Measurements from ENCODE around the gene C1orf52.
A peak's percentile ranks its signal among the peaks of the same experiment; 100 is the strongest.

C1orf52 gene

GRCh38 chr1:85259118-85259911, at the start of gene C1orf52:
TSS of gene C1orf52 (minus strand) at chr1:85259662. CDS start at chr1:85259633, 29 bp downstream.
- peak; percentile 96 for DNase-seq

GRCh38 chr1:85308833-85309350, 49.4 kb upstream of the C1orf52 start:
- DNase-seq: no peak

GRCh38 chr1:85307987-85308832, 48.7 kb upstream of the C1orf52 start:
- DNase-seq: peak; percentile 67

DNA sequence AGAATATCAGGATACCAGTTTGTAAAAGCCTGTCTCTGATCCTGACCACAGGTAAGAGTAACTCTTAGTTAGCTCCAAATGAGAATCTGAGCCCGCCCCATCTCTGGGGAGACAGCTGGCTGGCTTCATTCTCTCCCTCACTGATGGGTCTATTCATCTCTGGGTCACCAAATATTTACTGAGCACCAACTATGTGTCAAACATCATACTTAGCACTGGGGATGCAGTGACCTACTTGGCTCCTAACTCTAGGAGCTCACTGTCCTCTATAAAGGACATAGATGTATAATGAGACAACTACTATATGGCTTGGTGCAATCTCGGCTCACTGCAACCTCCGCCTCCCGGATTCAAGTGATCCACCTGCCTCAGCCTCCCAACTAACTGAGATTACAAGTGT, 46.8 kb upstream of the C1orf52 start:
- DNase-seq: no peak

GRCh38 chr1:85303440-85304162, 44.1 kb upstream of the C1orf52 start:
- no peak for DNase-seq

DNA sequence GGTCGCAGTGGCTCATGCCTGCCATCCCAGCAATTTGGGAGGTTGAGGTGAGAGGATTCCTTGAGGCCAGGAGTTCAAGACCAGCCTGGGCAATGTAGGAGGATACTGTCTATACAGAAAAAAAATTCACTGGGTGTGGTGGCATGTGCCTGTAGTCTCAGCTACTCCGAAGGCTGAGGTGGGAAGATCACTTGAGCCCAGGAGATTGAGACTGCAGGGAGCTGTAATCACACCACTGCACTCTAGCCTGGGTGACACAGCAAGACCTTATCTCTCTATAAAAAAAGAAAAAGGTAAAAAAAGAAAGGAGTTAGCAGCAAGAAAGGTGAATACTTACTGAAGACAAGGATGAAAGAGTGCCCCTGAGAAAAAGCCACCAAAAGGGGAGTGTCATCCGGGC, 40.7 kb upstream of the C1orf52 start:
- no peak for DNase-seq

GRCh38 chr1:85297855-85298629, 38.6 kb upstream of the C1orf52 start:
- DNase-seq: peak; percentile 84

DNA sequence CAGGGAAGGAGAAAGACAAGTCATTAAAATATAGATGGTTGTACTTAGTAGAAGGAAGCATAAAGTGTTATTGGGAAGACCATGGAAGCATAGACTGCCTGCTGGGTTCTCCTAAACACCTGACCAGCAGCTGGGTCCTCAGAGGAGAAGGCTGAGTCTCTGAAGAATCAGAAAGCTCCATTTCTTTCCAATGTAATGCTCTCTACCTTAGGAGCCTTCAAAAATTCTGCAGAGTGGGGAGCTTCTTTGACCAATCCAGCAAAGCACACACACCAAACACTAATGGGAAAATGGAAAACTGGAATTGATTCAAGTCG, 38.0 kb upstream of the C1orf52 start:
- DNase-seq: no peak

DNA sequence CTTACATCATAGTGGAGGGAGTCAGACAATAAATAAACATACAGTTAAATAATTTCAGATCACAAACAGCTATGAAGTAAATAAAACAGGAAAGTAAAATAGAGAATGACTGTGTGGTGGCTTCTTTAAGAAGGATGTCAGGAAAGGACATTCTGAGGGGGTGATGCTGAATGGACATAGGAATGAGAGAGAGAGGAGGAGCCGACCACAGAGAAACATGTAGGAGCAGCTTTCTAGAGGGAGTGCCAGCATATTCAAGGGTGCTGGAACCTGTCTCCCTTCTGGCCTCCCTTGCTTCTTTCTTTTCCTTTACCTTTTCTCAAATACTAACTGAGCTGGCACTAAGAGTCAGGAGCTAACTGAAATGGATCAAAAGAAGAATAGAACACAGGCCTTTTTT, 37.5 kb upstream of the C1orf52 start:
- no peak for DNase-seq

- DNase-seq: no peak
These were observed 36.2 kb upstream of the C1orf52 start for GRCh38 chr1:85295654-85296053.

GRCh38 chr1:85295006-85295431, 35.6 kb upstream of the C1orf52 start:
- DNase-seq: no peak

GRCh38 chr1:85290826-85291225, 31.4 kb upstream of the C1orf52 start:
- no peak for DNase-seq

DNA sequence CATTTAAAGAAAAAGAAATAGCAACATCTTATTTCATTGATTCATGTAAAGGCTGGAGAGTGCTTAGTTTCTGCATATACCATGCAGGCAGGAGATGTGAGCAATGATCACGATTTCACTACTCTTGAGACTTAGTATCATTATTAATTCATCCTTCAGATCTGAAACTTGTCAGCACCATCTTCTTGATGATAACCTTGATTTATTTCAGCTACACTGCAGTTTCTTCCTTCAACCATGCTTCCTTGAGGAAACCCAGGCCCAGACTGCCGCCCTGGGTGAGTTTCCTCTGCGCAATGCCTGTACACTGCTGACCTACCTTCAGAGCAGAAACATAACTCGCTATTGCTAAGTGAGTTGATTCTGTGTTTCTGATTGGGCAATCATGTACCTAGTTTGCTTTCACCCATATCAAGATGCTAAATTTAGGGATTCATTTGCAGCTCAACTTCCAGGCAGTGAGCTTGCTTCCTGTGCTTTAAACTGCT, 30.4 kb upstream of the C1orf52 start:
- DNase-seq: no peak

DNA sequence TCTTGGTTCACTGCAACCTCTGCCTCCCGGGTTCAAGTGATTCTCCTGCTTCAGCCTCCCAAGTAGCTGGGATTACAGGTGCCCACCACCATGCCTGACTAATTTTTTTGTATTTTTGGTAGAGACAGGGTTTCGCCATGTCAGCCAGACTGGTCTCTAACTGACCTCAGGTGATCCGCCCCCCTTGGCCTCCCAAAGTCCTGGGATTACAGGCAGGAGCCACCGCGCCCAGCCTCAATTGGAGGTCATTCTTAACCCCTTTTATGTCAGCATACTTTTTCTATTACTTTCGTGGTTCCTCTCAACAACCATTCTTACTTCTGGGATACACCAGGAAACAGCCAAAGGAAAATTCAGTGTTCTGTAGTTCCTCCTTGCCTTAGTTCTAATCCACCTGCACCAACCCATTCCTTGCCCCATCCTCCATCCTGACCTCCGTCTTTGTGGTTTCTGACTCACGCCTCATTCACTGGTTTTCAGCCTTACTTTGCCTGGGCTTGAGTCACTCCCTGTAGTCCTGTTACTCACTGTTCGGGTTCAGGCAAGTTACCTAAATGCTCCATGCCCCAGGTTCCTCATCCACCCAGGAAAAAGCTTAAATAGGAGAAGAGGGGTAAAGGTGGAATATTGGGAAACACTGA, 29.9 kb upstream of the C1orf52 start:
- peak; percentile 47 for DNase-seq

DNA sequence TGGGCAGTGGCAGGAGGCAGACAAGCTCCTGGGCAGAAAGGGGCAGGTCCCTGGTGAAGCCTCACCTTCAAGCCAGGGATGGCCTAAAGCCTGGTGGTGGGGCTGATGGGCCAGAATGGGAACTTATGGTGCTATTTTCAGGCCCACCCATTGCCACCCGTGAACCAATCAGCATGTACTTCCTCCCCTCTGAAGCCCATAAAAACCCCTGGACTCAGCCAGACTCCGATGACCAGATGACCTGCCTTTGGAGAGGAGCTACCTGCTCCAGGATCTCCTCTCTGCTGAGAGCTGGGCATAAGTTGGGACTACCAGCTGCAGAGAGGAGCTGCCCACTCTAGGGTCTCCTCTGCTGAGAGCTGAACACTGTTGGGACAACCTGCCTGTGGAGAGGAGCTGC, 24.7 kb upstream of the C1orf52 start:
- DNase-seq: no peak

- DNase-seq: no peak
These were observed 24.2 kb upstream of the C1orf52 start for GRCh38 chr1:85283475-85284199.

DNA sequence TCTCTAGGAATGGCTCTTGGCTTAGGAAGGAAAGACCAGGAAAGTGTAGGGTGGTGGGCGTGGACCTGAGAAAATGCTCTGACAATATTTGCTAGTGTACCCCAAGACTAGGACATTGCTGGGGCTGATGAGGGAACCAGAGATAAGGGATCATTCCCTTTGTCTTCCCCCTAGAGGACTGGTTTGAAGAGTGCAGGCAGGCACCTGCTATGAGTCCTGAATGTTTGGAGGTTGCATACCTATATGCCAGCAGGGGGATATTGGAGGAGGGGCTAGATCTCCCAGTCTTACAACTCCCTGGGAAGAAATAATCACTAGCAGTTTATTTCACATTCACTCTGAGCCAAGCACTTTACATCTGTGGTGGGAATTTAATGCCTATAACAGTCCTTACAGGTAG, 23.0 kb upstream of the C1orf52 start:
- DNase-seq: no peak

DNA sequence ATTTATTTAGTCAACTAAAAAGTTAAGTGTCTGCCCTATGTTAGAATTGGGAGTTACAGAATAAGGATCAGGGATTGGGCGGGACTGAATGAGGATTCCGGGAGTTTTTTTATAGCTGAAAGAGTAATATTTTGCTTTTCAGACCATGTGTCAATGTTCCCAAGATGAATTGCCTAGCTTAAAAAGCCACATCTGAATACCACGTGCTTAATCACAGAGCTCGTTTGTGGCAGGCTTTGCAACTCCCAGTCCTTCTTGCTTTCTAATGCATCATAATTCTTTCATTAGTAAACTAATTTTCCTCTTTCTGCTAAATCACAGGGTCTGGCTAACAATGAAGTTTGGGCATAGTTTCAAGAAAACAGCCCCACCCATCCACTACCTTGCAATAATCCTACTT, 21.2 kb upstream of the C1orf52 start:
- no peak for DNase-seq

- no peak for DNase-seq
These were observed 20.1 kb upstream of the C1orf52 start for GRCh38 chr1:85279458-85280080.

GRCh38 chr1:85278853-85279314, 19.4 kb upstream of the C1orf52 start:
- DNase-seq: peak; percentile 60
